ENCODE data around the gene CYP20A1.
A peak's percentile ranks its signal among the peaks of the same experiment; 100 is the strongest.
"Not testable (repeated sequence)": the region's sequence is repeated elsewhere in the genome, so short reads cannot be mapped to it uniquely, and the experiment has no call there.

The CYP20A1 gene, protein sequence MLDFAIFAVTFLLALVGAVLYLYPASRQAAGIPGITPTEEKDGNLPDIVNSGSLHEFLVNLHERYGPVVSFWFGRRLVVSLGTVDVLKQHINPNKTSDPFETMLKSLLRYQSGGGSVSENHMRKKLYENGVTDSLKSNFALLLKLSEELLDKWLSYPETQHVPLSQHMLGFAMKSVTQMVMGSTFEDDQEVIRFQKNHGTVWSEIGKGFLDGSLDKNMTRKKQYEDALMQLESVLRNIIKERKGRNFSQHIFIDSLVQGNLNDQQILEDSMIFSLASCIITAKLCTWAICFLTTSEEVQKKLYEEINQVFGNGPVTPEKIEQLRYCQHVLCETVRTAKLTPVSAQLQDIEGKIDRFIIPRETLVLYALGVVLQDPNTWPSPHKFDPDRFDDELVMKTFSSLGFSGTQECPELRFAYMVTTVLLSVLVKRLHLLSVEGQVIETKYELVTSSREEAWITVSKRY

DNA sequence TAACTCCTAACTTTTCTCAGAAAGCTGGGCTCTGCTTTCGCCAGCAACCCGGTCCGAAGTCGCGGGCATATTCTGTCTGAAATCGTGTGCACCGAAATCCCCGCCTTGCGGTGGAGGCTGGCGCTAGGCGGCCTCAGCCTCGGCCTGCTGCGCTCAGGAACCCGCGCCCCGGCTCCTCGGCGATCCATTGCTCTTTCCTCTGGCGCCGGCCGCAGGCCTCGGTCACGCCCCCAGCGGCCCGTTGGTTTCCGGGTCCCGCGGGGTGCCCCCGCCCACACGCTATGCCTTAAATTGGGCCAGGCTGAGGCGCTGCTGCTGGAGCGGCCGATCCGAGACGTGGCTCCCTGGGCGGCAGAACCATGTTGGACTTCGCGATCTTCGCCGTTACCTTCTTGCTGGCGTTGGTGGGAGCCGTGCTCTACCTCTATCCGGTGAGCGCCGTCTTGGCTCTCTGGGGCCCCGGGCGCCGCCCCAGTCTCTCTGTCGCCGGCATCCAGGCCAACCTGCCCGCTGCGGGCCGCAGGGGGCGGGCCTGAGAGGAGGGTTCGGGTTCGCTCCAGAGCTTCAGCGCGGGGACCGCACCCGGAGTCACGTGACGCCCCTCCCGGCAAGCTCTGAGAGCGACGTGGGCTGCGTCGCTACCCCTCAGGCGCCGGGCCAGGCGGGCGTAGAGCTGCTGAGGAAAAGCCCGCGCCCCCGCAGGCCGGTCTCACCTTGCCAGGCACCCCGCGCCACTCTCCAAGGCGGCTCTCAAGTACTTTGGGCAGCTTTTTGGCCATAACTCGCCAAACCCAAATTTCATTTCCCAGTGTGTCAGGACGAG lies at the start of gene CYP20A1:
Gene CYP20A1 (plus strand): TSS at position 315 of the 823 bp plus-strand sequence. CDS start 45 bp downstream, at position 360.
- DNase-seq (ENCODE audit: low read depth in 2 of 2, low spot score in 1 of 2): peak; percentile 87 to 94

DNA sequence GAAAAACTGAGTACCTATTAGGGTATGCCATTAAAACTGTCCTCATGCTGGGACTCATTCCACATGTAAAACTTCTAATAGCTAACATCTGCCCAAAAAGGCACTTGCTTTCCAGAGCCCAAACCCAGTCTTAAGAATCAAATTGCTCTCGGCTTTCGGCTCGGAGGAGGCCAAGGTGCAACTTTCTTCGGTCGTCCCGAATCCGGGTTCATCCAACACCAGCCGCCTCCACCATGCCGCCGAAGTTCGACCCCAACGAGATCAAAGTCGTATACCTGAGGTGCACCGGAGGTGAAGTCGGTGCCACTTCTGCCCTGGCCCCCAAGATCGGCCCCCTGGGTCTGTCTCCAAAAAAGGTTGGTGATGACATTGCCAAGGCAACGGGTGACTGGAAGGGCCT lies 48.3 kb upstream of the CYP20A1 start:
- not testable (repeated sequence) for DNase-seq (ENCODE audit: low read depth in 2 of 2, low spot score in 1 of 2)

DNA sequence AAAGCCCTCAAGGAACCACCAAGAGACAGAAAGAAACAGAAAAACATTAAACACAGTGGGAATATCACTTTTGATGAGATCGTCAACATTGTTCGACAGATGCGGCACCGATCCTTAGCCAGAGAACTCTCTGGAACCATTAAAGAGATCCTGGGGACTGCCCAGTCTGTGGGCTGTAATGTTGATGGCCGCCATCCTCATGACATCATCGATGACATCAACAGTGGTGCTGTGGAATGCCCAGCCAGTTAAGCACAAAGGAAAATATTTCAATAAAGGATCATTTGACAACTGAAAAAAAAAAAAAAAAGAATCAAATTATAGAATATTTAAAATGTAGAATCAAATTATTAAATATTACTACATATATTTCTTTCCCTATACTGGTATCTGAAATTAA lies 47.8 kb upstream of the CYP20A1 start:
- not testable (repeated sequence) for DNase-seq (ENCODE audit: low read depth in 2 of 2, low spot score in 1 of 2)

DNA sequence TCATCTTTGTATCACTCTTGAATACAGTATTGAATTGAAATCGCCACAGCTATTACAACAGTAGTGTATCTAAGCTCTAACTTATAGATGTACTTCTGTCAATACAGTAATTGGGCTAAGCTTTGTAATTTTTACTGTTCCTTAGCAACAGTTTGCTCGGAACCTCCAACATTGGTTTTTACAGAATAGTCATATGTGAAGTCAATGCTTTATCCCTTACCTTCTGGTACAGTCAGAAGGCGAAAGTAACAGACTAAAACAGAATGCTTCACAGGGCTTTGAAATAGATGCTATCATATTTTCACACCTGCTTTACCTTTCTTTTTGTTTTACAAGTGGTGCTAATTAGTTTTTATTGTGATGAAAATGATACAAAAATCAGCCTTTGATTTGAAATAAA lies 46.9 kb upstream of the CYP20A1 start:
- no peak for DNase-seq (ENCODE audit: low read depth in 2 of 2, low spot score in 1 of 2)

DNA sequence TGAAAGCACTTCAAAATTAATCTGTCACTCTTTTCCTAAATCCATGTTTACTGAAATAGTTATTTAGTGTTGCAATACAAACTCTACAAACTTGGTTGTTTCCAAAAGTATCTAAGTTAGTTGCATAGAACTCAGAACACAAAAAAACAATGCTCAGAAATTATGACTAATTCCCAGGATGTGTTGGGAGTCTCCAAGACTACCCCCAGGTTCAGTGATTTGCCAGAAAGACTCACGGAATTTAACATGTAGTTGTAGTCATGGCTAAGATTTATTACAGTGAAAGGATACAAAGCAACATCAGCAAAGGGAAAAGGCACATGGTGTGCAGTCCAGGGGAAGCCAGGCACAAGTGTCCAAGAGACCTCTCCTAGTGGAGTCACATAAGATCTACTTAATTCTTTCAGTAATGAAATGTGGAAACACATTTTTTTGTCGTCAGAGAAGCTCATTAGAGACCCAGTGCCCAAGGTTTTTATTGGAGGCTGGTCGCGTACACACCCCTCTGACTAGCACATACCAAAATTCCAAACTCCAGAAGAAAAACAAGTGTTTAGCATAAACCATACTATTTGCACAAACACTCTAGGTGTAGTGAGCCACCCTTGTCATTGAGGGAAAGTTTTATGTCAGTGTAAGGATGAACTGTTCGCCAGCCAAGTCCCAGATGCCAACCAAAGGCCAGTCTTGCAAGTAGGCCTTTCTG lies 43.3 kb upstream of the CYP20A1 start:
- no peak for DNase-seq (ENCODE audit: low read depth in 2 of 2, low spot score in 1 of 2)

DNA sequence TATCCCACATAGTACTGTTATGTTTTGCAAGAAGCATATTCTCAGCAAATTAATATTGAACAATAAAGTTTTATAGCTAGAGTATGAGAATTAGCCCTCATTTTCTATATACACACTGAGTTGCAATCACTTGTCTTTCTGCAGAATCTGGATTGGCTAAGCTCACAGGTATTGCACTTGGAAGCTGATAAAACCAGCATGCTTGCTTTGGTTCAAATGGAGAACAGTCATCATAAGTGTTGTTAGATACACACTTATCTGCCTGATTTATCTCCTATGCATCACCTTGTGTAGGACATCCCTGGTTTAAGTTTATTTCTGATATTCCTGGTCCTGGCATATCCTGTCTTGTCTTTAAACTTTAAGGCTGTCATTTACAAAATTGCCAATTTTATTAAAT lies 38.0 kb upstream of the CYP20A1 start:
- DNase-seq (ENCODE audit: low read depth in 2 of 2, low spot score in 1 of 2): no peak

DNA sequence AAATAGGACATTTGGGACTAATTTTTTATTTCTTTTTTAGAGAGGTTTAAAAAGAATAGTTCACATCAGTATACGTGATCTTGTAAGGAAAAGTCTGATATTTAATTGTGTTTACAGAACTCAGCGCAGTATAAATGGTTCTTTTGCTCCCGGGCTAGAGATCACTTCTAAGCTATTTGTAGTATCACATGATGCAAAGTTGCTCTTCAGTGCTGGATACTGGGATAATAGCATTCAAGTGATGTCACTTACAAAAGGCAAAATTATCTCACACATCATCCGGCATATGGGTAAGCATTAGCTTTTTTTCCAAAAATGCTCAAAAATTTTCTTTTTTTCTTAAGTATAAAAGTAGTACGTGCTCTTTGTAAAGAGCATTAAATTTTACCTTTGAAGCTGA lies 37.4 kb upstream of the CYP20A1 start:
- DNase-seq (ENCODE audit: low read depth in 2 of 2, low spot score in 1 of 2): no peak

DNA sequence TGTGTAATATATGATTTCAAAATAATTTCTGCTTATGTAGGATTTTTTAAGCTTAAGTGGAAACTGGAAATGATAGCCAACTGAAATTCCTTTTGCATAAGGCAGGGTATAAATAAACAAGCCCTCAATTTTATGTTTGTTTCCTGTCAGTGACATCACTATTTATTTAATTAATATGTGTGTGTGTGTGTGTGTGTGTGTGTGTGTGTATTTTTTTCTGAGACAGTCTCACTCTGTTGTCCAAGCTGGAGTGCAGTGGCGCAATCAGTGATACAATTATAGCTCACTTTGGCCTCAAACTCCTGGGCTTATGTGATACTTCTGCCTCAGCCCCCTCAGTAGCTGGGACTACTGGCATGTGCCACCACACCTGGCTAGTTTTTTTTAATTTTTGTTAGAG lies 29.3 kb upstream of the CYP20A1 start:
- DNase-seq (ENCODE audit: low read depth in 2 of 2, low spot score in 1 of 2): no peak

DNA sequence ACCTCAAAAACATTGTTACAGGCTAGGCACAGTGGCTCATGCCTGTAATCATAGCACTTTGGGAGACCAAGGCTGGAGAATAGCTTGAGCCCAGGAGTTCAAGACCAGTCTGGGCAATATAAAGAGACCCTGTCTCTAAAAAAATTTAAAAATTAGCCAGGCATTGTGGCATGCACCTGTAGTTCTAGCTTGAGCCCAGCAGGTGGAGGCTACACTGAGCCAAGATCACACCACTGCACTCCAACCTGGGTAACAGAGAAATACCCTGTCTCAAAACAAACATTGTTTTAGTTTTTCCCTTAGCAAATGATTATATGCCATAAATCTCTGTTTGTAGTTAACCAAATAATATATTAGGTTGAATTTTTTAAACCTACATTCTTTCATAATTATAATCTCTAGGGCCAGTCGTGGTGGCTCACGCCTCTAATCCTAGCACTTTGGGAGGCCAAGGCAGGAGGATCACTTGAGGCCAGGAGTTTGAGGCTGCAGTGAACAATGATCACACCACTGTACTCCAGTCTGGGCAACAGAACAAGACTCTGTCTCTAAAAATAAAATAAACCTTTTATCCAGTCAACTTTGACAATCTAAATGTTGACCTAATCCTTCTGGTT lies 13.3 kb upstream of the CYP20A1 start:
- DNase-seq (ENCODE audit: low read depth in 2 of 2, low spot score in 1 of 2): no peak

DNA sequence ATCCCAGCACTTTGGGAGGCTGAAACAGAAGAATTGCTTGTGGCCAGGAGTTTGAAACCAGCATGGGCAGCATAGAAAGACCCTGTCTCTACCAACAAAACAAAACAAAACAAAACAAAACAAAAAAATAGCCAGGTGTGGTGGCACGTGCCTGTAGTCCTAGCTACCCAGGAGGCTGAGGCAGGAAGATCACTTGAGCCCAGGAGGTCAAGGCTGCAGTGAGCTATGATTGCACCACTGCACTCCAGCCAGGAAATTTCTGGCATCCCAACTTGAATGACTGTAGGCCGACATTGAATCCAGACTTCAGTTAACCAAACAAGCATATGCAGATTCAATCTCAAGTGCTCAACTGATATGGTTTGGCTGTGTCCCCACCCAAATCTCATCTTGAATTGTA lies 9.1 kb upstream of the CYP20A1 start:
- not testable (repeated sequence) for DNase-seq (ENCODE audit: low read depth in 2 of 2, low spot score in 1 of 2)

DNA sequence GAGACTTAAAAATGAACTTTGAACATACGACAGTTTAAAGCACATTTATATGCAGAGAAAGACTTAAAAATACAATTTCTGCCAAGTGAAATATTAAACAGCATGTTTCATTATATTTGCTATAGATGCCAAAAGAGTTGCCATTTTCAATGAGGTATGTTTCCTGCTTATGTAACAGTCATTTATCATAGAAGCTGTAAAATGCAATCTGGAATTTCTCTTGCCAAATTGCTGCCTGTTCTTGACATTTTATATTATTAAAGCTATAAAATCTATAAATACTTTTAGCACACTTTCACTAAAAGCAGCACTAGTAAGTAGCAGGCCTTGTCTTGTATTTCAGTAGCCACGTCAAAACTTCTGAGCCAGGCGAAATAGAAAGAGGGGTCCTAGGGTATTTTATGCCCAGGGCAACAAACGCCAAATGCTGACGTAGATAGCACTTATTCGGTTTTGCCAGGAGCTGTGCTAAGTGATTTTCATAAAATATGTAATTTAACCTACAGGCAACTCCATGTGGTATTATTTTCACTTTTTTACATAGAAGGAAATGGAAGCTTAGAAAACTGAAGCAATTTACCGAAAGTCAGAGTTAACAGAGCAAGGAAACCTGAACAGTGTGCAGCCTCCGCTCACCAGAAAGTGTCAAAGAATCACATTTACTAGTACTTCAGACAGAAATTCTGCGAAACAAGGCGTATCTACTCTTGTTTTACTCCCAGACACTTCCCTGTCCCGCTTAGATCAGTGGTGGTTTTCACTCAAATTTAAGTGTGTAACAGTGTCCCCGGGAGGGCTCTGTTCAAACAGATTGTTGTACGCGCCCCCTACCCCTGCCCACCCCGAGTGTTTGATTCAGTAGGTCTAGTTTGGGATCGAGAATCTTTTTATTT lies 1.2 kb upstream of the CYP20A1 start:
- no peak for DNase-seq (ENCODE audit: low read depth in 2 of 2, low spot score in 1 of 2)

DNA sequence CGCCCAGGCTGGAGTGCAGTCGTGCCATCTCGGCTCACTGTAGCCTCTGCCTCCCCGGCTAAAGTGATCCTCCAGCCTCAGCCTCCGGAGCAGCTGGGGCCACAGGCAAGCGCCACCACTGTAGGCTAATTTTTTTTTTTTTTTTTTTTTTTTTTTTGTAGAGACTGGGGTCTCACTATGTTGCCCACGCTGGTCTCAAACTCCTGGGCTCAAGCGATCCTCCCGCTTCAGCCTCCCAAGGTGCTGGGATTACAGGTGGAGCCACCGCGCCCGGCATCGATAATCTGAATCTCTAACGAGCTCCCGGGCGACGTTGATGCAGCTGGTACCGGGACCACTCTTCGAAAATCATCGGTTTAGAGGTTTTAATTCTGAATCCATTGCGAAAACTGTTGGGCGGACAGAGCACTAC lies 520 bp upstream of the CYP20A1 start:
- peak in 1 of 2 donors; percentile 6 for DNase-seq (ENCODE audit: low read depth in 2 of 2, low spot score in 1 of 2)

DNA sequence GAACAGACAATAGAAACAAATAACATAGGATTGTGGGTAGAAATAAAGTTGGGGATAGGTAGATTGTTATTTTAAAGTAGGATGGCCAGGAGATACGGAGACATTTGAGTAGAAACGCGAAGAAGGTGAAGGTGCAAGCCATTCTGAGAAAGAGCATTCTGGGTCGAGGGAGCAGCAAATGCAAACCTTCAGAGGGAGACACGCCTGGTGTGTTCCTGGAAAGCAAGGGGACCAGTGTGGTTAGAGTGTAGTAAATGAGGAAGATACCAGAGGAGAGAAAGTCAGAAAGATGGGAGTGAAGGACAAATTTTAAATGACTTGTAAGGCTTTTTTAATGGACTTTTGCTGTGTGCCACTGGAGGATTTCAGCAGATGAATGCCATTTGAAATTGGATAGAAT lies 1.7 kb downstream of the CYP20A1 start:
- DNase-seq (ENCODE audit: low read depth in 2 of 2, low spot score in 1 of 2): no peak

DNA sequence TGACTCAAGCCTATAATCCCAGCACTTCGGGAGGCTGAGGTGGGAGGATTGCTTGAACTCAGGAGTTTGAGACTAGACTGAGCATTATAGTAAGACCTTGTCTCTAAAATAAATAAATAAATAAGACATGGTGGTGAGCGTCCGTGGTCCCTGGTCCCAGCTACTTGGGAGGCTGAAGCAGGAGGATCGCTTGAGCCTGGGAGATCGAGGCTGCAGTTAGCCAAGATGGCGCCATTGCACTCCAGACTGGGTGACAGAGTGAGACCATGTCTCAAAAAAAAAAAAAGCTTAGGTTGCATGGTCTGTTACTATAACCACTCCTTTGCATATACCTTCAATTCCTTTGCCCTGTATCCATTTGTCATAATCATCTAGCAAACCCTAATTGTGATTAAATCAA lies 3.7 kb downstream of the CYP20A1 start:
- no peak for DNase-seq (ENCODE audit: low read depth in 2 of 2, low spot score in 1 of 2)

DNA sequence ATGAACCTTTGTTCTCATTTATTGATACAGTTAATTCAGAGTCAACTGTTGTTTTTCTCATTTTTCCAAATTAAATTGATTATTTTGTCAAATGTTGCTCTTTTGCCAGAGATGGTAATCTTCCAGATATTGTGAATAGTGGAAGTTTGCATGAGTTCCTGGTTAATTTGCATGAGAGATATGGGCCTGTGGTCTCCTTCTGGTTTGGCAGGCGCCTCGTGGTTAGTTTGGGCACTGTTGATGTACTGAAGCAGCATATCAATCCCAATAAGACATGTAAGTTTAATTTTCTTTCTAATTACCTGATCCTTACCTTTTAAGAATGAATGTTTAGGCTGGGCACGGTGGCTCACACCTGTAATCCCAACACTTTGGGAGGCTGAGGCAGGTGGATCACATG lies 7.8 kb downstream of the CYP20A1 start:
- no peak for DNase-seq (ENCODE audit: low read depth in 2 of 2, low spot score in 1 of 2)

DNA sequence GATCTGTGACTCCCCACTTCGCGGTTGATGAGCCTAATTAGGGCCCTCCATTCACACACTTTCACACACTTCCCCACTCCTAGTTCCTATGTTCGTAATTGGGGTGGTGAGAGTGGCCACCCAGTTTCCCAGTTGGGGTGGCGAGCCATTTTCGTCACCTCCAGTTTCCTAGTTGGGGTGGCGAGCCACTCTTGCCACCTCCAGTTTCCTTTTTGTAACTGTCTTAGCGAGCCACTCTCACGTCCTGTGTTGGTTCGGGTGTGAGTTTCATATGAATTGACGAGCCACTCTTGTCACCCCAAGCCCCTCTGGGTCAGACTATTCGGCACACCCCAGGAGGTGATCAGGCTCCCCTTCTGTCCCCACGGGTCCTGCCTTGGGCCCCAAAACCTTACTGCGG lies 14.0 kb downstream of the CYP20A1 start:
- no peak for DNase-seq (ENCODE audit: low read depth in 2 of 2, low spot score in 1 of 2)

DNA sequence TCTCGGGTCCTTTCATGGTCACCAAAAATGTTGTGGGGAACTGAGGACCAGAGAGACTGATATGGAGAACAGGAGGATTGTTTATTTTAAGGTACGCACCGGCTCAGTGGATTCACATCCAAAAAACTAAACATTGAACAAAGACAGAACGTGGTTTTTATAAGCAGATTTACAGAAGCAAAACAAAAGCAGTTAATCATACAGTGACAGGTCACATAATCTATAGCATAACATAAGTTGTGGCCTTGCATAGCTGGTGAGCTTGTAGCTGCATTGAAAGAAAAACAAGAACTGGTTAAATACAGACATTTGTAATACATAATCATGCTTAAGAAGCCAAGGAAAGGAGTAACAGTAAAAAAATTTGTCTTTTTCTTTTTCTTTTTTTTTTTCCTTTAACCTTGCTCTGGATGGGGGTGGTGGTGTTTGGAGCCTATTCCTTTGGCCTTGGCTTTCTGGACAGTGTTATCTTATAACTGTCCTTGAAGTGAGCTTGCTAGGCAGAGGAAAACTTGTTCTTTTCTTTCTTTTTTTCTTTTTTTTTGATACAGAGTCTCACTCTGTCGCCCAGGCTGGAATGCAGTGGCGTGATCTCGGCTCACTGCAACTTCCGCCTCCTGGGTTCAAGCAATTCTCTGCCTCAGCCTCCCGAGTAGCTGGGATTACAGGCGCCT lies 14.7 kb downstream of the CYP20A1 start:
- not testable (repeated sequence) for DNase-seq (ENCODE audit: low read depth in 2 of 2, low spot score in 1 of 2)

DNA sequence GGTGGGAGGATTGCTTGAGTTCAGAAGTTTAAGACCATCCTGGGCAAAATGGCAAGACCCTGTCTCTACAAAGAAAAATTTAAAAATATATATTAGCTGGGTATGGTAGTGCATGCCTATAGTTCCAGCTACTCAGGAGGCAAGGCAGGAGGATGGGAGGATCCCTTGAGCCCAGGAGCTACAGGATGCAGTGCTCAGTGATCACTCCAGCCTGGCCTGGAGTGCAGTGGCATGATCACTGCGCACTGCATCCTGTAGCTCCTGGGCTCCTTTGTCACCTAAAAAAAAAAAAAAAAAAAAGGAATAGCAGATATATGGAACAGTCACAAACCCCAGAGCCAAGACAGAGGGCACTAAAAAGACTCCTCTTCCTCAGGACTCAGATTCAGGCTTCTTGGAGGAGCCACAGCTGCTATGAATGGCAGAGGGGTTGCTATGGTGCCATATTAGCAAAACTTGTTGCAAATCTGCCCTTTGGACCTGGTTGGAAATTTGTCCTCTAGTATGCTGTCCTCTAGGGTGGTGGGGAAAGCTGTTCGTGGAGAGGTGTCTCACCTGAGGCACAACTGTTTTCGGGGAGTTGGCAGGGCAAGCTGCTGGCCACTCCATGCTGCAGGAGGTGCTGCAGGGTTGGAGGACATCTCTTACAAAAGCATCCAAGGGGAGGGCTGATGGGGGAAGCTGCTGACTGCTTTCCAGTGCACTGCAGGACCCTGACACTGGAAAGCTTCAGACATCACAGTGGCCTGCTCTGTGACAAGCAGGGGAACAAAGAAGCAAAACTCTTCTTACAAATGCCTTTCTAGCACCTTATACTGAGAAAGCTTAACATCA lies 22.7 kb downstream of the CYP20A1 start:
- DNase-seq (ENCODE audit: low read depth in 2 of 2, low spot score in 1 of 2): no peak

DNA sequence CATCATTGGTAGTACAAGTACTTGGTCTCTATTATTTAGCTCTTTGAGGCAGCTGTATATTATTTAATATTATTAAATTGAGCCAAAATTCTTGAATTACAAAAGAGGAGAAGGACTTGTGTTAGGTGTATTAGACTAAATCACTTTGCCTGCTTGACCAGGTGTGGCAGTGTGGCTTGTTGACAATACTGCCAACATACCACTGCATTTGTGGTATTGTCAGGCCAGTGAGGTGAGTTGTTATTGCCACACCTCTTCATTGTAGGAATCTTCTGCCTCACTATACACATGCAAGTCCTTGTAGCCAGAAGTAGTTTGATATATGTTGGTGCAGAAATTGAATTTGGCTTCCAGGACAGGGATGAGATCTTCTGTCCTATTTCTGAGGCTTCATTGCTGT lies 40.5 kb downstream of the CYP20A1 start:
- no peak for DNase-seq (ENCODE audit: low read depth in 2 of 2, low spot score in 1 of 2)

Data from stimulated activated CD8-positive, alpha-beta memory T cell treated with anti-CD3 and anti-CD28 coated beads, Interleukin-4, amount 100 ng/mL, for 4 hours (primary cell).